COR-L47 (cell line): Measurements from ENCODE around the gene CRLF1.
A peak's percentile ranks its signal among the peaks of the same experiment; 100 is the strongest.

Experiments
- DNase-seq: peaks from one replicate; lab custom pipeline; 2025; lab: John Stamatoyannopoulos, UW

CRLF1 gene

GRCh38 chr19:18636183-18636968 is 29.8 kb upstream of the CRLF1 start:
- DNase-seq = peak; percentile 97

DNA sequence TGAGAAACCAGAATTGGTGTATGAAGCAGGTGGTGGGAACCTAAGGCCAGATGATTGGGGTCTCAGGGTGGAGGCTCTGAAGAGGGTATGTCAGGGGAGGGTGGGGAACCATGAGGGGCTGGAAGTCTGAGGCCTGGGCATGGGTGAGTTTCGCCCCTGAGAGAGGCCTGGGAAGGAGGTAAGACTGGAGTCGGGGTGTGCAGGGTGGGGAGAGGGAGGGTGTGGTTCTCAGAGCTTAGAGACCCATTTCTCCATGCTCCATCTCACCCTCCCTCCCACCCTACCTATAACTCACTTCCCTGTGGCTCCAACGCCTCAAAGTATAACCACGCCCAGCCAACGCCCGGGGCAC is 29.2 kb upstream of the CRLF1 start:
- no peak for DNase-seq

DNA sequence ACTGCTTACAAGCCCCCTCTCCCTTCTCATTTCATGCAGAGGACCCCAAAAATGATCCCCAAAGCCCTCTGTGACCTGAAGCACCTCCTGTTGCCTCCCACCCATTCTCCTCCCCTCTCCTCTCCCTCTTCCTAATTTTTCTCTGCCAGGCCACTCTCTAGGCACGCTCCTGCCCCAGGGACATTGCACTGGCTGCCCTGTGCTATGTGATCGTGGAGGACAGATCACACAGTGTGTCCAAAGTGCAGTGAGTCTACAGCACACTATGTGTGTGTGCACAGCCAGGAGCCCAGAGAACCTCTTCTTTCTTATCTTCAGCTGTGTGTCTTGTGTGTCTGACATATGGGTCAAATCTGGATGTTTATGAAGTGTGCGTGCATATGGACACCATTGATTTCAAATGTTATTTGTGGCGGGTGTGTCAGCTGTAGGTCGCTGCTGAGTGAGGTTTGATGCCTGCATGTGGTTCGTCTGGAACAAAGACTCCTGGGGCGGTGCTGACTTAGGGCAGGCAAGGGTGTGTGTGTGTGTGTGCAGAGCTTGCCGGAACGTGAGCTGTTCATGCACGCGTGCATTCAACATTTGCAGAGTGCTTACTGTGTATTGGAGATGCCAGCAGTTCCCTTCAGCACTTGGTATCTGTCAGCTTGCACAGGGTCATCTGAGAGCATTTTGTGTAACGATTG is 28.2 kb upstream of the CRLF1 start:
- no peak for DNase-seq

GRCh38 chr19:18633321-18633720 is 26.7 kb upstream of the CRLF1 start:
- DNase-seq = no peak

GRCh38 chr19:18629166-18630088 is 22.8 kb upstream of the CRLF1 start:
- peak; percentile 63 for DNase-seq

DNA sequence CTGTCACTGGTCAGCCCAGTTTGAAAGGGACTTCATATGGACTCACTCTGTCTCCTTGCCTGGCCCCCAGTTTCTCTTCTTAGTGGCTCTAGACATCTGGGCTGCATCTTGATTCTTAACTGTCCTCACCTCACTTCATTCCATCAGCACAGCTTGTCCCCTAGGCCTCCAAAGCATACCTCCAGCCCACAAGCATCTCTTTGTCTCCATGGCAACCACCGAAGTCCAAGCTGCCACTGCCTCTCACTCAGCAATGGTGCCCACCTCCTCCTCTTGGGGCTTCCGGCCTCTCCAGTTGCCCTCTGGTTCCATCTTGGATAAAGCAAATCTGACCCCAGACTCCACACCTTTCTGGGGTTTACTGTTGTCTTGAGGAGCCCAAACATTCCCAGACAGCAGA is 20.3 kb upstream of the CRLF1 start:
- no peak for DNase-seq

GRCh38 chr19:18620902-18621301 is 14.3 kb upstream of the CRLF1 start:
- DNase-seq = no peak

GRCh38 chr19:18620311-18620710 is 13.7 kb upstream of the CRLF1 start:
- DNase-seq = no peak

DNA sequence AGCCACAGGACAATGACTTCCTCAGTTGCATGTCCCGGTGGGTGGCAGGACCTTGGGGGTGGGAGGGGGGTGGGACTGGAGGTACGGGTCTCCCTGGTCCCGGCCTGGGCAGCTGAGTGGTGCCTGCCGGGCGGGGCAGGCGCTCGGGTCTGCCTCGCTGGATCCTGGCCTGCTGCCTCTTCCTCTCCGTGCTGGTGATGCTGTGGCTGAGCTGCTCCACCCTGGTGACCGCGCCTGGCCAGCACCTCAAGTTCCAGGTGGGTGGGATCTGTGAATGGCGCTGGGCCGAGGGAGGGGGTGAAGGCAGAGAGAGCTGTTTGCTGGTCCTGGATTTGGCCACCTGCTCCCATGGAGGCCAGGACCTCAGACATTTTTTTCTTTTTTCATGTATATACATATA is 11.6 kb upstream of the CRLF1 start:
- DNase-seq = no peak

DNA sequence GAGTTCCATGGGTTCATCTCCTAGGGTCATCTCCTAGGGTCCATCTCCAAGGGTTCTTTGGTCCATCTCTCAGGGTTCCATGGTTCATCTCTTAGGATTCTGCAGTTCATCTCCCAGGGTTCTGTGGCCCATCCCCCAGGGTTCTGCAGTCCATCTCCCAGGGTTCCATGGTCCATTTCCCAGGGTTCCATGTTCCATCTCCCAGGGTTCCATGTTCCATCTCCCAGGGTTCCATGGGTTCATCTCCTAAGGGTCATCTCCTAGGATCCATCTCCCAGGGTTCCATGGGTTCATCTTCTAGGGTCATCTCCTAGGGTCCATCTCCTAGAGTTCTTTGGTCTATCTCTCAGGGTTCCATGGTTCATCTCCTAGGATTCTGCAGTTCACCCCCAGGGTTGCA is 11.0 kb upstream of the CRLF1 start:
- no peak for DNase-seq

DNA sequence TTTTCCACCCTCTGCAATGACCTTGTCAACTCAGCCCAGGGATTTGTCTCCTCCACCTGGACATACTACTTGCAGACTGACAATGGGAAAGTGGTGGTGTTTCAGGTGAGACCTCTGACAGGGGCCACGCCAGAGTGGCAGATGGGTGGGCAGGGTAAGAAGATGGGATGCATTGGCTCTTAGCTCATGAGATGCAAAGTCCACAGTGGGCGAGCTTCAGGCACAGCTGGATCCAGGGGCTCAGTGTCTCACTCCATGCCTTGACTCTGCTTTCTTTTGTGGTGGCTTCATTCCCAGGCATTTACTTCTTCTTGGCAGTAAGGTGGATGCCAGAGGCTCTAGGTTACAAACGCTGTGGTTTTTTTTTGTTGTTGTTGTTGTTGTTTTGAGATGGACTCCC is 9.4 kb upstream of the CRLF1 start:
- DNase-seq = no peak

DNA sequence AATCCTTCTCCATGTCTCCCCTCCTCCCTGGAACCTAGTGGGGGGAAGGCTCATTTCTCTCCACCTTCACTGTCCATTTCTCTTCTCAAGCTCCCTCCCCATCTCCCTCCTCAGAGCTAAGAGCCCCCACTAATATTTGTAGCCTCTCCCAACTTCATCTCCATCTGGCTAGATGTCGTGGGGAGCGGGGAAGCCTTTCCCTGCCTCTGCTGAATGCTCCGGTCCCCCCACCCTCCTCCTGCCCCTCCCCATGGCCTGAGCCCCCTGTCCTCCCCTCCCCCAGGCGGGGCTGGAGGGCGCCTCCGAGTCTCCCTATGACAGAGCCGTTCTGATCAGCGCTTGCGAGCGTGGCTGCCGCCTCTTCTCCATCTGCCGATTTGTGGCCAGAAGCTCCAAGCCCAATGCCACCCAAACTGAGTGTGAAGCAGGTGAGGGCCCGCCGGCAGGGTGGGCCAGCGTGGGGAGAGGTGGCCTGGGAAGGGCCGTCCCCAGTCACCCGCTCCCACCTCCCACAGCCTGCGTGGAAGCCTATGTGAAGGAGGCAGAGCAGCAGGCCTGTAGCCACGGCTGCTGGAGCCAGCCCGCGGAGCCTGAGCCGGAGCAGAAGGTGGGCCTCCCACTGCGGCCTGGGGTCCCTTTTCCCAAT is 7.1 kb upstream of the CRLF1 start:
- DNase-seq = no peak

DNA sequence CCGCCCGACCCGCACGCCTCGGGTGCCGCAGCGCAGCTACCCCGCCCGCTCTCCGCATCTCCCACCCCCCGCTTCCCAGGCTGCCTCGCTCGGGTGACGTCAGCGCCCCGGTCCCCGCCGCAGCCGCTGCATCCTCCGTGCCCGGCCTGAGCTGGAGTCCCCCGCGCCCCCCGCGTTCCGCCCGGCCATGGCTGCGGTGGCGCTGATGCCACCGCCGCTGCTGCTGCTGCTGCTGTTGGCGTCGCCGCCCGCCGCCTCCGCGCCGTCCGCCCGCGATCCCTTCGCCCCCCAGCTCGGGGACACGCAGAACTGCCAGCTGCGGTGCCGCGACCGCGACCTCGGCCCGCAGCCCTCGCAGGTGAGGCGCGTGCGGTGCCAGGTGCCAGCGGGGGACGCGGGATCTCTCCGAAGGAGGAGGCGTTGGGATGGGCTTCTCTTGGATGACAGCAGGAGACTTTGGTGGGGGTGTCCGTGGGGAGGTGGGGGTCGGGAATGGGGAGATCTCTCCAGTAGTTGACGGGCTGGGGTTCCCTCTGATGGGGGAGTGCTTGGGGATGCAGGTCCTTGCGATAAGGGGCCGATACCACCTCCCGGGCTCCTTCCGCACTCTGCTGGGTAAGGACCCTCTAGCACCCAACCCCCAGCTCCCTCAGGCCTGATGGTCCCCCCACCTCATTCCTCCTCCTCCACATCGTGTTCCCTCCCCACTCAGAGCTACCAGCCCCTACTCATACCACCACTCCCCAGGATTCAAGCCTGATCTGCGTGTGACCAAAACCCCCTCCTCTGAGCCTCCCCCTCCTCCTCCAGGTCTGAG is 6.4 kb upstream of the CRLF1 start, which contains the start of gene TMEM59L:
Gene TMEM59L (plus strand): TSS at position 99 of the 817 bp plus-strand sequence. CDS start 89 bp downstream, at position 188.
- no peak for DNase-seq

DNA sequence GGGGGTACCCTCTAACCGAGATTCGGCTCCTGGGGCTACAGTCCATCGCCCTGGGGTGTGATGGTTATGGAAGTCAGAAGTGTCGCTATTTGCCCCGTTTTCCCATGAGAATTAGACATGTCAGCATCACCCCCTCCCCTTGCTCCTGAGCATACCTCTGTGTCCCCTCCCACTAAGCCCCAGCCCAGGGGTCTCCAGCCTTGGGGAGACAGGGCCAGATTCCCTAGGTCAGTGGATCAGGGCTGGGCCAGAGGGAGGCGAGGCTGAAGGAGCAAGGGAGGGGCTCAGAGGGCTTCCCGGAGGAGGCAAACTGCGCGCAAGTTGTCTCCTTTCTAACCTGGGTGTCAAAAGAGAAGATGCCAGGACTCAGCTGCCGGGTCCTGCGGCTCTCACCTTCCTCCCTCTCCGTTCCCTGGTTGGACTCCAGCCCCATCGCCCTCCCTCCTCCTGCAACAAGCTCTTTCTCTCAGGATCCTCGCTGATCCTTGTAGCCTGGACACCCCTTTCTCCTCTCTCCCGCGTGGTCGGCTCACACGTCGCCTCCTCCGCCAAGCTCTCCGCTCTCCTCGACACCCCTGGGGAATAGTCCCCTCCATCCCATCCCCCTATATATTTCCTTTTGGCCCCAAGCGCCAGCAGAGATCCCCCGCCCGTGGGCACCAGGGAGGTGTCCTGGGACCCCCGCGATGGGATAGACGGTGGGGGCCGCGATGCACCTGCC is 5.6 kb upstream of the CRLF1 start:
- no peak for DNase-seq

DNA sequence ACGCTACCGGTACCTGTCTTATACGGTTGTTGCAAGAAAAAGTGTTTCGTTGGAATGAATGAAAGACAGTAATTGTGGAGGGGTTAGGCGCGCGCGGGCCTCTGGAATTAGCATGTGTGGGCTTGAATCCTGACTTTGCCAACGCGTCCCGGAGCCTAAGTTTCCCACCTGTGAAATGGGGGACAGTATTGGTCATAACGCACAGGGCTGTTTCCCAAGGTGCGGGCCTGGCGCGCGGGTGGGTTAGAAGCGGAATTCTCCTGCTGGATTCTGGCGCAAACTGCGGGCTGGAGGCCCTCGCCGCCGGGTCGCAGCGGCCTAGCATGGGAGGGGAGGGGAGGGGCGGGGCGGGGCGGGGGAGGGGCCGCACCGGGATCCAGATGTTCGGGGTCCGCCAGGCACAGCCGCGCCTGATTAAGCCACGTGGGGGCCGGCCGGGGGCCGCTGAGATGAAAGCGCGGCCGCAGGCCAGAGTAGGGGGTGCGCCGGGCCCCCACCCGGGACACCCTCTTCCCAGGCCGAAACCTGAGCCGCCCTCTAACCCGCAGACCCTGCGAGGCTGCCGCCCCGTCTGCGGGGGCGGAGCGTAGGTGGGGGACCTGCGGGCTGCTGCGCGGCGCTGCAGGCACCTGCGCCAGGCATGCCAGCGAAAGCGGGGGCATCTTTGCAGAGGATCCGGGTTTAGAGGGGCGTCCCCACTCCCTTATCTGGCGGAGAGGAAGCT is 4.9 kb upstream of the CRLF1 start:
- no peak for DNase-seq

- DNase-seq = no peak
Measured at GRCh38 chr19:18610556-18611326, 4.1 kb upstream of the CRLF1 start.

DNA sequence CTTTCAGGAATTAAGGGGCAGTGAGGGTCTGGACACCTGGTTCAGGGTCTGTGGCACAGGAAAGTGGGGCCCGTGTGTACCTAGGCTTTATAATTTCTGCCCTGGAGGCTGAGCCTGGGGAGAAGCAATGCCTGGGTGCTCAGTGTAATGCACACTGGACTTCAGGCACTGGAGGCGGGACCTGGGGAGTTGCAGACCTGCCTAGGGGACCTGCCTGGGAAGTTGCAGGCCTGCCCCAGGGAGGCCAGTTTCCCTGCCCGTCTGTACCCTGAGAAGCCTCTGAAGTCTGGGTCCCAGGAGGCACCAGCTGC is 3.6 kb upstream of the CRLF1 start:
- DNase-seq = no peak

- no peak for DNase-seq
Measured at GRCh38 chr19:18609717-18610051, 3.1 kb upstream of the CRLF1 start.
